ENCODE results near the gene PTPRG.

PTPRG gene

DNA sequence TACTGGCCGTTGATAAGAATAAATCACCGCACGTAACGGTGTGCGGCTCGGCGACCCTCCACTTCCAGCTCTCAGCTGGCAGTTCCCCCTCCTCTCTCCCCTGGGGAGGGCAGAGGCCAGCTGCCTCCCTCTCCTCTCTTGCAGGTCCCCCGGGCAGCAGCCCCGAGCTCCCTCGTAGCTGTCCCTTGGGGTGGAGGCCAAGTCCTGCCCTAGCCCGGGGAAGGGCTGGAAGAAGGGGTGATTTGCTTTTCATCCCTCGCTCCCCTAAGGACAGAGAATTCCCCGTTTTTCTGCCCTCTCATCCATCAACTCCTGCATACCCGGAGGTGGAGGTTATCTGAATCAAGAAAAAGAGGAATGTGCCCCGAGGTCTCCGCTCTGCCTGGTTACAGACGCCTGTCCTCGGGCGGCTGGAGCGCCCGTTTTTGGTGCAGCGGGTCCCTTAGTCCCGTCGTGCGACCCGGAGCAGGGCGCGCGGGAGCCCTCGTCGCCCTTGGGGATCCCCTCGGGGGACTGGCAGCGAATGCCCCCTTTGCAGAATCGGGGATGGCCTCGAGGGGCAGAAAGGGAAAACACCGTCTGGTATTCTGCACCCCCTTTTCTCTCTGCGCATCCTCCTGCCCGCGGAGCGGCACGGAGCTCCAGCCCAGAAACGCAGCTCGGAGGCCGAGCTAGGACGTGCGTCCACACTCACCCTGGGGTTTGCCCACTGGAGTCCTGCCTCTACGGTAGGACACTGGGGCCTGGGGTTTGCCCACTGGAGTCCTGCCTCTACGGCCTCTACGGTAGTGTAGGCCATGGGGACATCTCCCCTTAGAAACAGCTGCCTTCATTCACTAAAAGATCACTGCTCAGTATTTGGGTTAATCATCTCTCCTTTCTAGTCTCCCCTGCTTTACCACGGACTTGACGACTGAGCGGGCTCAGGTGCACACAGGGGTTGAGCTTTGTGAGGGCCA lies 2.2 kb downstream of the PTPRG start:
- no peak for DNase-seq

DNA sequence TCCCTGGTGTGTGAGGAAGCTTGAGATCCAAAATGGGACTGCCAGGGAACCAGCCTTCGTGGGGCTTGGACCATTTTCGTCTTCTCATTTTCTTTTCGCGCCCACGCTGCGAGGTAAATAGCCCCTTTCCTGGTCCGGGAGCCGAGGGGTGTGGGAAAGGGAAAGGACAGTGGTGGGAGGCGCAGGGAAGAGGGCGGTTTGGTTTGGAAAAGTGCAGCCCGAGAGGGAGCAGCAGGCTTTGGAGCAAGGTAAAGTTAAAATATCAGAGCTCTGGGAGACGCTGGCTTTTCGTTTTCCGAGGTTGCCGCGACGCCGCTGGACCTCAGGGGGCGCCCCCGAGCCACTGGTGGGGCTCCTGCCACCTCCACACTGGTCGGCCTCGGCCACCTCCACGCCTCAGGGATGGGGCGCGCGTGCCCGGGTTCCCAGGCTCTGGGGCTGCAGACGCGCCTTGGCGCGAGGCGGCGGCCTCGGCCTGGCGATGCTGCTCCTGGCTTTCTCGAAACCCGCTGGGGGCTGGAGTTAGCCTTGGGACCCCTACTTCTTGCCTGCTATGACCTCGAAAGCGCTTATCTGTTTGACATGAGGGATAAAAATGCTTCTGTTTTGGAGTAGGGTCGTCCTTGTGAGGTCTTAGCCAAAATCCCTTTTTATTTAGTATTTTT lies 3.2 kb downstream of the PTPRG start:
- DNase-seq, result peak; percentile 25

DNA sequence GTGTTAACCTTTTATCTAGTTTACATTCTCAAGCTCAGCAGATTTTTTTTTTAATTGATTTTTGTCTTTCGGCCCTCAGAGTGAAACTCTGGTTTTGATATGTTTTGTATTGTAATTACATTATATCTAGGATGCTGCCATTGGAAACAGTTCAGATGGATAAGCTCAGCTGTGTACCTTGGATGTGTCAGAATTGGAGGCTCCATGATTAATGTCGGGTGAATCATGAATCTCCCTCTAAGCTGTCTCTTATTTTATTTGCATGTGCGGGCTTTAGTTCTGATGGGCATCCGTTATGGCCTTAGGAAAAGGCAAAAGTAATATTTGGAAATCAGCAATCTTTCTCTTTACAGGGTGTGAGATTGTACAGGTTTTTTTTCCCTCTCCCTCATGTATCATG lies 4.2 kb downstream of the PTPRG start:
- no peak for DNase-seq

DNA sequence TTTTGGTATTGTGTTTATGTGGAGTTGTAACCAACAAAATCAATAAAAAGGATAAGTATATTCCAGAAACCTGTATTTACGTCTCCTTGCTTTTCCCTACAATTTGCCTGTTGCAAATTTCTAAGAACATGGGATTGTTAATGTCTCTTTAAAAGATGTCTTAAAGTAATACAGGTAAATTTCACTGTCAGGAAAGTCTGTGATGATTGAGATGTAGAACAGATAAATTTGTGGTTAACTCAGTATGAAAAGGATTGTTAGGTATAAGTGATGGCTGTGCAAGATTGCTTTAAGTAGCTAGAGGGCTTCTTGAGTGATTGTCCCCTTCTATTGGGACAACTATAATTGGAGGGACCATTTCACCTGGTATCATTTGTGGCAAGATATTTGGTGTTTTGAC lies 6.8 kb downstream of the PTPRG start:
- no peak for DNase-seq

DNA sequence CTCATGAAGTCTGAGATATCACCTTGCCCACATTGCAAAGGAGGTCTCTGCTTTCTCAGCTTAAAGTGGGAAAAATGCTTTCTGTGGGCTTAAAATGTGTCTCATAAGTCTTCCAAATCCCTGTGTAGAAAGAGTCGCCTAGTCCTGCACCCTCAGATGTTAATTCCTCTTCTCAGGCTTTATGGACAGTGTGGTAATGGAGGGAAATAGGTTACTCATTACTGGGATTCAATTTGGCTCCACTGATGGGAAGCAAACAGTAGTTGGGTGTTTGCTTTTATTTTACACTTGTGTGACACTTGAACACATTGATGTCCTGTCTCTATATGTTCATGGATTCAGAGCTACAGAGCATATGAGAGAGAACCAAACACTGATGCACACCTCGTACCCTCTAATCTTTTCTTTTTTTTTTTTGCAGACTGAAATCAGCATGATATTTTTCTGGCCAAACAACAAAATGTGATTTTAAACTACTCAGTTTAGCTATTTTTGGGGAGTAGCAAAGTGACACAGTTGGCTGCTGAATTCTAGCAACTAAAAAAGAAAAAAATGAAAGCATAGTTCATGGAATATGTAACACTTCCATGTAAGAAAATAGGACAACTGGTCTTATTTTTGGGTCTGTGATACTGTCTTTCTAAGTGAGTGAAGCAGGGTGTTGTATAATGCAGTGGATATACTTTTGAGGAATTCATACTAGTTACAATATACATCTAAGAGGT lies 8.6 kb downstream of the PTPRG start:
- no peak for DNase-seq

DNA sequence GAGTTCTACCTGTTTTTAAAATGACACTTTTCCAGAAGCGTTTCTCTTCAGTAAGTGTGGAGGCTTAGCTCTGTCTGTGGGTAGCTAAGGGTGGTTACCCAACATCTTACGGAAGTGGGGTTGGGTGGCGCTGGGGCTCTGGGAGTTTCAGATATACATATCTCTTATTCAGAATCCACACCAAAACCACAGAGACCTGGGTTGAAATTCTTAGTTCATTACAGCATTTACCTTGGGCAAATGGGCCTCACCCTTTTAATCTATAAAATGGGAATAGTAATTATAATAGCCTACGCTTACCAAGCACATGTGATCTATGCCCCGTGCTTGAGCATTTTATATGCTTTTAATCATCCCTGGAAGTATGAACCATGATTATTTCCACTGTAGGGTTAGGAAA lies 9.4 kb downstream of the PTPRG start:
- no peak for DNase-seq

DNA sequence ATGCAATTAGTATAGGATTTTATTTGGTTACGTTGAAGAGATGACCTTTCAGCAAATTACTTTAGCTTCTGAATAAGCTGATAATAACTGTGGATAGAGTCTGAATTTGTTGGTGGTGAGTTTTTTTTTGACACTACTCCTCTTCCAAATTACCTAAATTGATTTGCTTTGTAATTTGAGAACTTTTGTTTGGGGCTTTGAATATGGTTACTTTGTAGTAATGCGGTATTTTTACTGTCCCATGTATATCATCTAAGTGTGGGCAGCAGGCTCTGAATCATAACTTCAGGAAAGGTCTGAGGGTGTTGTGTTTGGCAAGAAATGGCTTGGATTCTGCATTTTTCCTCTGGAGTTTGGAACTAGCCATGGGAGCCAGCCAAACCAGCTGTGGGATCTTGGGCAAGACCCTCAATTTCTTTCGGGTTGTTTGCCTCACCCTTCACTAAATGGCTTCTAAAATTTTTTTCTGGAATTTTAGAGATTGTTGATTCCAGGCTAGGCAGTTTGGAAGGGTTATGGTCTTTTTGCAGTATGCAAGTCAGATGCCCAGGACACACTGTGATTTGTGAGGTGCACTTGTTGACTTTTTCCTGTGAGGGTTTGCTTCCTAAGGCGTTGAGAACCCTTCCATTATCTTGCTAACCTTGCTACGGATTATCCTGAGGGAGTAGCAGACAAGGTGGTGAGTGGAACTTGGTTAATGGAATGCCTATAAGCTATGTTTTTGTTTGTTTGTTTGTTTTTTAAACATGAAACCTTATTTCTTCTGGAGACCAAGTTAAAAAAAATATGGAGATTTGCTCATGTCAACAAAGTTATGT lies 10.4 kb downstream of the PTPRG start:
- no peak for DNase-seq

DNA sequence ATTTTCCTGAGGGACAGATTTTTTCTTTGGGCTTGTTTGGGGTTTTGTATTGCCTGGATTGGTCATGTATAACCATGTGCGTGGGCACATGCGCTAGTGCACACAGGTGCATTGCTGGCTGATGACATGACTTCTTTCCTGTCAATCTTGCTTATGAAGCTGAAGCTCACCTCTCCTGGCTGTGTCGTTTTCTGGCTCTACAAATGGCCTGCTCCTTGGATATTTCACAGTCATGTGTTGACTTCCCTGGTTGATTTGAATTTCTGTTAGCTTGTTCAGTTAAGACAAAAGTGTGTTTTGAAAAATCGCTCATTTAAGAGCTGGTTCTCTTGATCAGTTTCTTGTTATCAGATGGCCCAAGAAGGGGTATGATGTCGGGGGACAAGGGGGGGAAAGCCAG lies 11.5 kb downstream of the PTPRG start:
- no peak for DNase-seq

DNA sequence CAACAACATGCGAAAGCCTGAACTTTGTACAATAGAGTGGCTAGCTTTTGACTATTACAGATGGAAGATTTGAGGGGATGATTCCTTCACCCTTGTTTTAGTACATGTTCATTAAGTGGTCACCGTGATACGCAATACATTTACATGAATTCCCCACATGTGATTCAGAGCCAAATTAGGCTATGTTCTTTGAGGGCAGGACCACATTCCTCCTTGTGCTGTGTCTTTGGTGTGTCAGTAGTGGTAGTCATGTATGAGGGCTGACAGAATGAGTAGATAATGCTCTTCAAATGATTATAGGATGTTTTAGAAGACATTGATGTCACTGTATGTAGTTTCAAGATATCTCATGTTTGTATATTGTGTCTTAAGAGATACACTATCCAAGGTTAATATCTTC lies 12.1 kb downstream of the PTPRG start:
- DNase-seq, result no peak

DNA sequence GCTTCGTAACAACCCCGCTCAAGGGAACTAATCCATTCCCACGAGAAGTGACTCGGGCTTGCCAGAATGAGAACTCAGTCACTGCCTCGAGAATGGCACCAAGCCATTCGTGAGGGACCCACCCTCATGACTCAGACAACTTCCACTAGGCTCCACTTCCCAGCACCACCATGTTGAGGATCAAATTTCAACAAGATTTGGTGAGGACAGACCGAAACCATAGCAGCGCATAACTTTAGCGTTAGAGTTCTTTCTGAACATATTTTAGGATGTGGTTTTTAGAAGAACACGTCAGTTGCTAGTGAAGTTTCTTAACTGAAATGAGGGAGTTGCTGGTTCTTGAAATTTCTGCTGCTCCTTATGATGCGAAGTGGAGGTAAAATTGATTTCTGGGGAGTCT lies 13.5 kb downstream of the PTPRG start:
- DNase-seq, result no peak

DNA sequence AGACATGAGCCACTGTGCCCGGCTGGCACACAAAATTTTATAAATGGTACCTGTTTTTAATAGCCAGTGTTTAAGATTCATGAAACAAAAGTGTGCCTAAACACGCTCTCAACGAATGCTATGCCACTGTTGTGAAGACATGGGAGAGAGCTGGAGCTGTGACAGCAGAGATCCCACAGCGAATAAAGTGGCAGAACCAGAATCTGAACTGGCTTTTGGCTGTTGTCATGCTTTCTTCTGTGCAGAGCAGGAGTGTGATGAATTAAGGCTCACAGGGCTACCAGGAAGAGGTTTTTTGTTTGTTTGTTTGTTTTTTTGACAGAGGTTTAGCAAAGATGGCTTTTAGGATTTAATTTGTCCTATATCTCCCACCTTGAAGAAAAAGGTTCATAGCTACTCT lies 14.5 kb downstream of the PTPRG start:
- no peak for DNase-seq

DNA sequence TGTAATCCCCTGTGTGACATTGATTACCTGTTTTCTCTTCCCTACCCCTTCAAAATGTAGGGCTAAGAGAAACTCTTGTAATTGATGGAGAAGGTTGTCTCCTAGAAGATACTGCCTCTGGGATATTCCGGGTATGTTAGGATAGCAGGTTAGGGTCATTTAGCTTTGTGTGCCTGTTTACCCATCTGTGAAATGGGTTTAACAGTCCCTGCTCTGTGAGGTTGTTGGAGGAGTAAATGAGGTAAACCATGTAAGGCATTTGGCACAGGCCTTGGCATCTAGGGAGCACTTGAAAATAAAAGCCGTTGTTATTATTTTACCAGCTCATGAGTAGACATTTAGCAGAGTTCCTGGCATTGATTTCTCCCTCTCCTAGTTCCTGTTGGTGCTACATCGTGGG lies 16.4 kb downstream of the PTPRG start:
- DNase-seq, result no peak

DNA sequence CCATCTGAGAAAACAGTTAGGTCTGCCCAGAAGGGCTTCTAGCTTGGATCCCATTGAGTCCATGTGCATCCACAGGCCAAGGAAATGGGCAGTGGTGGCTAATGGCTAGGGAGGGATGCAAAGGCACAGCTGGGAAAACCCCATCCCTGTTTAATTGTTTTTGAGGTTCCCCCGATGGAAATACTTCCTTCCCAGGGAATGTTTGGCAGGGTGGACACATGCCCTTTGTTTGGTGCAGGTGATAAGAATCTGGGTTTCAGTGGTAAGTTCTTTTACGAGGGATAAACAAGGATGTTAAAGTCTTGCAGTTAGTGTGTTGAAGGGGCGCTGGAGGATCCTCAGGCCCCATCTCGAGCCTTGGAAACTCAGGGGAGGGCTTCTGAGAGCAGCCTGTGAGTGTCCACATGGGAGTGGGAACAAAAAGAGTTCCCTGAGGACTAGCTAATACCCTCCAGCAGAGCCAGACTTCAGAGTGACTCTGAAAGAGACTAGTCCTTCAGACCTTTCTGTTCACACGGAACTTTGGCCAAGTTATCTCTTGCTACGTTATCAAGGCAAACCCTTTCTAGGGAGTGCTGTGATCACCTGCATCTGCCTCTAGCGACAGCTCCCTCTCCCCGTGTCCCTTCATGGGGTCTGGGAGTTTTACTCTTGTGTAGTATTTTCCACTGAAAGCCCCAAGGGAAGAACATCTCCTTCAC lies 17.4 kb downstream of the PTPRG start:
- no peak for DNase-seq

DNA sequence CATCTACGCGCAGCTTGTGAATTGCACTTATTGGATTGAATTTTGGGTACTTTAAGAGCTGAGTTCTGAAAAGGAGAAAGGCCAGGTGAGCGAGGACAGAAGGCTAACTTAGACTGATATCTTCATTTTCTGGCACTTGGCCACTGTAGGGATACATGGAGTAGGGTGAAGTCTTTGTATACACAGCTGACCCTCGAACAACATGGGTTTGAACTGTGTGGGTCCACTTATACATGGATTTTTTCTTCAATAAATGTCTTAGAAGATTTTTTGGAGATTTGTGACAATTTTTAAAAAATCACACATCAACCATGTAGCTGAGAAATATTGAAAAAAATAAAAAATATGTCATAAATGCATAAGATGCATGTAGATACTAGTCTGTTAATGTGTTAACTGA lies 18.3 kb downstream of the PTPRG start:
- no peak for DNase-seq

DNA sequence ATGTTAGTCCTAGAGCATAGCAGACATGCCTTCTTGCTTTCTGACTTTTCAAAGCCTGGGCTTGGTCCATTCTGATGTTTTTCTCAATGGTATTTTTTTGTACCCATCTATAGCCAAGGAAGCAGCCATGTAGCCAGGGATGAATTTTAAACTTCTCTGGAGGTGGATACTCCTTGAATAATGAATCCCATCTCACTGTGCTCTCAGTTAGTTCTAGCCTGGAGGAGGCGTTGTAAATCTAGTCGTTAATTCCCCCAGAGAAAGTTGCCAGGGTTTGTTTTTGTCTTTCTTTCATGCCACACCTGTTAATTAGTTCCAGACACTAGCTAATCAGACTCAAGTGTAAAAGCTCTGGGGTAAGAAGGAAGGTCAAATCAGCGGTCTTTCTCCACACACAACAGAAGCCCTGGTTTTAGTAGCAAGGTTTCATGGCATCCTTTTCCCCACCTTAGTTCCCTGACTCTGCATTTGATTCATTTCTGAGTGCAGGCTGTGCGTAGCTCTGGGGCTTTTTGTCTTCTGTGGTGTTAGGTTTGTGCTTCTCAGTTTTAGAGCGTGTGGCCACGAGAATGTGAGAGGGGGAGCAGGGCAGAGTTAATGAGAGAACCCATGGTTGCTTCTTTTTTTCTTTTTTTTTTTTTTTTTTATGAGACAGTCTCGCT lies 19.7 kb downstream of the PTPRG start:
- DNase-seq, result no peak

DNA sequence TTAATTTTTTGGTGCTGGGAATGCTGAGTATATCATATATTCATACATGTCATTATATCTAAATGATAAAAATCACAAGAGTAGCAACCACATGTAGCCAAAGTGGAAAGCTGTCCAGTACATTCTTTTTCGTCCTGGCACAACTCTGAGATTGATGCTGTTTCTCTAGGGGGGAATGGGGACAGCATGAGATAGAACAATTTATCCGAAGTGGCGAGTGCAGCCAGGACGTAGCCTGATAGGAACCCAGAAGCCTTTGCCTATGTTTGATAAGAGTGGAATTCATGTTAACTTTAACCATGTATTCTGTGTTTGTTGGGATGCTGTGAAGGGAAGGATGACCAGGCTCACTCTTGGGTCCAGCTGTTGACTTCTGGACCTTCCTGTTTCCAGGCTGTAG lies 20.9 kb downstream of the PTPRG start:
- no peak for DNase-seq

DNA sequence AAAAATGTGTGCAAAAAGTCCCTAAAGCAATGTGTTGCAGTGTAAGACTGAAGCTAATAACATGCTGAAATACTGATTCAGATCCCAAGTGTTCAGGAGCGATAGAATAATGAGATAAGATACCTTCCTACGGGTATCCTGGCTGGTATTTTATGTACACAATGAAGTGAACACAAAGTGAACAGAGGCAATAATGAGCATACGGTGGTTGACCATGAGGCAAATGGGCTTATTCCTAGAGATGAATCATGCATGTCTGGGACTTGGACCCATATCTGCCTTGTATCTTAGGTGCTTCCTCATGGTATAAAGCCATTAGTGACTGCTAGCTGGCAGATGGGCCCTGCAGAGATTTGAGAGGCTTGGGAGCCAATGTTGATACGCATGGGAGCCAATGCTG lies 21.5 kb downstream of the PTPRG start:
- DNase-seq, result no peak

DNA sequence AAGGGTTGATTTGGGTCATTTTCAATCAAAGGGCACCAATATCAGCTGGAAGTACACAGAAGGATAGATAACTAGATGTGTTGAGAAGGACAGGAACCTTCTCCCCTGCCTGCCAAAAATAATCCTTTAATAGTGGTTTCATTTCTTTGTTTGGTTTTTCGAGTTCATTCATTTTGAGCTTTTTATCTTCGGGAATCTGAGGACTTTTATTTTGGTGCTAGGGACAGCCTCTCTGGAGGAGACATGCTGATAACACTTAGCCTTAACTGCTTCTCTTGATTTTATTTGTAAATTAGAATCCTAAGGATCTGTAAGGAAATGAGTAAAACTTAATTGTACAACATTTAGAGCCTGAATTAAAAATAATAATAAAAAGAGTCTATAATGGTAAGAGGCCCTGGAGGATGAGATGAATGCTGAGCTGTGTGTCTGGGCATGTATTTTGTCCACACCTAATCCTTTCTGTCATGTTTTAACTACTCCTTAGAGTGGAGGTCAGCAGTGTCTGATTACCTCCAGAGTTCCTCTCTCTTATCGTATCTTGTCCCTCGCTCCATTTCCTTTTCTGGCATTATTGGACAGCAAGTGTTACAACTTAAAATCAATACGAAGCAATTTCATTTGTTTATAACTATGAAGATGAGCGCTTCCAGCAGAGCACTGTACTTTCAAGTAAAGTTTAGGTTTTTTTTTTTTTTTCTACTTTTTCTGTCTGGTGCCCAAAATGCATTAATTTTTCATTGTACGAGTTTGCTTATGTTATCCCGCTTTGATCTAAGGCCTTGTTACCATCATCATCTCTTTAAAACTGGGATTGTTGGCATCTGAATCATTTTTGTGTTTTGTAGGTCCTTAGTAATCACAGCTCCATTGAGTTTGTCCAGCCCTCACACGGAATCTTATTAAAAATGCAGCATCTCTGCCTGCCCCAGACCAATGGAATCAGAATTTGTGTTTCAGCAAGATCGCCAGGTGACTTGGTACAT lies 22.8 kb downstream of the PTPRG start:
- no peak for DNase-seq

DNA sequence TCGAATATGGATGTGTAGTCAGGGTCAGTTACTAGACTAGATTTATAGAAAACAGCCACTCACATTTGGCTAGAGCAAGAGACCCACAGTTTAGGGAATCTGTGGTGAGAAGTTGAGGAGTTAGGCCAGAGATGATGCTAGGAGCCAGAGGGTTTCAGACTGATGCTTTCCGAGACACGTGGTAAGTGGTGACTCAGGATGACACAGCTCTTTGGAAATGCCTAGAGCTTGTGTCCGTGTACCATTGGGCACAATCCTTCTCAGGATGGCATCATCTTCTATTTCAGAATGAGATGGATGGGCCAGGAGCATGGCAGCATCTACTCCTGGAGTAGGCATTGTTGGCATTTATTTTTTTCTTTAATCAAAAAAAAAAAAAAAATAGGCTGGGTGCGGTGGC lies 28.5 kb downstream of the PTPRG start:
- DNase-seq, result no peak

DNA sequence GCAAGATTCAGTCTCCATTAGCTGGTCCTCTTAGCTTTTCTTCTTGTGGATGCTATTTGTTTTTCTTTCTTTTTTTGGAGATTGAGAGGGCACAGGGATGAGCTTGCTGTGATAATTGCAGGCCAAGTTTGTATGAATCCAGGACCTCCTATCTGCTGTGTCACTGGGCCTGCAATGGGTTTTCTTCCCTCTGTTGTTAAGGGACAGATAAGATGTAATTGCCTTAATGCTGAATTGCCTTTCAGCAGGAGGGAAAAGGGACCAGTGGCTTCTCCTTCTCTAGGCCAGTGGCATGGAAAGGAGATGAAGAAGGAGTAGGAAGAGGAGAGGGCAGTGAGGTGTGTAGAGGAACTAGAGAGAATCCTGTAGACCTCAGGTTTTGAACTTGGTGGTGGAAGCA lies 29.9 kb downstream of the PTPRG start:
- DNase-seq, result no peak
